Right lobe of liver (tissue), 6 donors: Measurements from ENCODE around the gene SERINC1. TPM values are rescaled to one million over a fixed set of nuclear protein-coding genes. Genes with fewer than 3 reads are reported as not detected.

Experiments
- ATAC-seq, 4 donors: fragments of 200-7000 bp; cut with Tn5 transposase; one replicate each; pipeline ENCODE4 v1.9.1; 2020; ENCODE audit warnings: mild to moderate bottlenecking in 4 of 4, moderate library complexity in 4 of 4
- DNase-seq, 3 donors: peaks; one replicate each; pipeline ENCODE4 v3.0.0-alpha.2; 2020
- H3K27ac ChIP-seq, 3 donors: fragments of 200-600 bp; one replicate each; pipeline ENCODE4 v1.8.0; 2022
- H3K27me3 ChIP-seq, 2 donors: fragments of 200-600 bp; one replicate each; pipeline ENCODE4 v1.8.0; 2022
- H3K36me3 ChIP-seq, 4 donors: fragments of 200-600 bp; sonication (generic) in 1 of 4; one replicate each; pipeline versions ENCODE4 v1.5.1 to v1.8.0; 2017 to 2022; ENCODE audit warnings: control low read depth in 1 of 4
- H3K4me1 ChIP-seq, 4 donors: fragments of 200-600 bp; sonication (generic) in 1 of 4; one replicate each; pipeline versions ENCODE4 v1.5.1 to v1.8.0; 2017 to 2022; ENCODE audit warnings: control low read depth in 1 of 4
- H3K4me3 ChIP-seq, 3 donors: fragments of 200-600 bp; one replicate each; pipeline ENCODE4 v1.8.0; 2022
- H3K9me3 ChIP-seq, 4 donors: fragments of 200-600 bp; sonication (generic) in 1 of 4; one replicate each; pipeline versions ENCODE4 v1.5.1 to v1.8.0; 2017 to 2022; ENCODE audit warnings: control low read depth in 1 of 4
- CTCF ChIP-seq, 4 donors: fragments of 200-600 bp in 3 of 4; fragments of 450-650 bp in 1 of 4; IDR thresholded peaks; one replicate each; pipeline versions ENCODE4 v1.5.1 to v1.8.0; 2016 to 2022; ENCODE audit warnings: antibody characterized with exemption in 4 of 4, mild to moderate bottlenecking in 2 of 4
- POLR2A ChIP-seq: fragments of 450-650 bp; IDR thresholded peaks from one replicate; pipeline ENCODE4 v1.6.1; 2017; ENCODE audit warnings: antibody characterized with exemption, mild to moderate bottlenecking
- WGBS: methylation state at CpG from one replicate; pipeline ENCODE4 v1.1.6; 2018; ENCODE audit warnings: low coverage, low lambda C conversion rate; ENCODE audit not compliant: insufficient coverage; ENCODE audit errors: missing lambda C conversion rate; 5-methylcytosine and 5-hydroxymethylcytosine counted together
- intact Hi-C, 2 donors: fragments of 100-400 bp; cut with DNase I; formaldehyde crosslinking; loops; one replicate each; pipeline versions ENCODE4 v1.11.2 to v1.14.1; 2022
- total RNA-seq, 6 experiments: library from RNA; depleted of rRNA in 2 of 6; stranded (reverse); fragments of >200 nt in 2 of 6; fragmentation: NEBNext Ultra II Directional in 3 of 6; extraction: Animal tissue kit (Norgen Biotek cat#: 25700) in 3 of 6; gene quantifications; one replicate each; pipeline versions ENCODE4 v1.1.0 to v1.2.4, GENCODE V29; 2016 to 2023
- donor health status: DM: no; HTN: yes; CAD: no.
- donor health status: DM: no; HTN: no; CAD: no.
- donor health status: DM: no; HTN: no; CAD: no.
- donor health status: DM: no; HTN: yes; CAD: no.
- donor health status: DM: no; HTN: yes; CAD: no.

SERINC1 gene
- total RNA-seq, 6 experiments from 2014 or later: 83.6 to 114 (median 102) TPM

DNA sequence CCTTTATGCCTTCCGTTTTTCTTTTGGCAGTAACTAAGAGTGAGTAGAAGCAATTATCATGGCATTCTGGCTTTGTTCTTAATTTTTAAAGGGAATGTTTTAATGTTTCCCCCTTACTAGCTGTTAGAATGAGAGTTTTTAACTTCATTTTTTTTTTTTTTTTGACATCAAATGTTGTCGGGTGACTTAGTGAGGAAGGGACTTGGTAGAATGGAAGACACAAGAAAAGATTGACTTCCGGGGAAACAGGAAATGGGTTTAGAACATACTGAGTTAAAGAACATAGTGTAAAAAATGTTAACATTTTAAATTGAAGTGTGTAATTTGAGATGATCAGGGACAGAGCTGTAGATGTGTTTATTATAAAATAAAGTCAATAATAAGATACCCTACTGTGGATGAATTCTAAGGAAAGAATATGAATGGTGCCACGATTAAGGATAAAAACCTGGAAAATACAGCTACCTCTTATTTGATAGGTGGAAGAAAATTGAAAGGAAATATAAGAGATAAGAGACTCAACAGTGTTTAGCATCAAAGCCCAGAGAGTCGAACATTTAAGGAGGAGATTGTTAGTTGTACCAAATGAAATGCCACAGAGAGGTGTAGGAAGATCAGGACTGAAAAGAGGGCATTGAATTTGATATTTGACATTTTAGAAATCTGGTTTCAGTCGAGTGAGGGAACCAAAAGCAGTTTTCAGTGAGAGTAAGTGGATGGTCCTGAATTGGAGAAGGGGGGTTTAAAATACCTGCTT is 62.7 kb downstream of the SERINC1 start:
- H3K36me3 ChIP-seq: no peaks in the 10 kb centered on the region
- ATAC-seq (no peak), DNase-seq (no peak)
- no peaks in the 10 kb centered on the region for H3K4me1 ChIP-seq
- H3K27me3 ChIP-seq: no peaks in the 10 kb centered on the region
- intact Hi-C loops: no loop called here
- no peak overlapping the region for H3K4me3 ChIP-seq
- H3K27ac ChIP-seq: no peak overlapping the region
- H3K9me3 ChIP-seq: no peaks in the 10 kb centered on the region
- WGBS: 60% methylated on average over 6 of the region's 6 CpGs
- TF ChIP-seq CTCF (IDR thresholded peaks at IDR 0.05) (no peak), POLR2A (no peak)

GRCh38 chr6:122408240-122408639 is 63.4 kb downstream of the SERINC1 start:
- Histone ChIP-seq H3K36me3 (no peaks in the 10 kb centered on the region), H3K4me3 (no peak overlapping the region), H3K27ac (no peak overlapping the region), H3K4me1 (no peaks in the 10 kb centered on the region), H3K27me3 (no peaks in the 10 kb centered on the region), H3K9me3 (no peaks in the 10 kb centered on the region)
- ATAC-seq (no peak), DNase-seq (no peak)
- intact Hi-C loops: no loop called here
- 85% methylated on average over 1 of the region's 1 CpG for WGBS
- no peak for TF ChIP-seq POLR2A
- TF ChIP-seq CTCF (IDR thresholded peaks at IDR 0.05): no peak

DNA sequence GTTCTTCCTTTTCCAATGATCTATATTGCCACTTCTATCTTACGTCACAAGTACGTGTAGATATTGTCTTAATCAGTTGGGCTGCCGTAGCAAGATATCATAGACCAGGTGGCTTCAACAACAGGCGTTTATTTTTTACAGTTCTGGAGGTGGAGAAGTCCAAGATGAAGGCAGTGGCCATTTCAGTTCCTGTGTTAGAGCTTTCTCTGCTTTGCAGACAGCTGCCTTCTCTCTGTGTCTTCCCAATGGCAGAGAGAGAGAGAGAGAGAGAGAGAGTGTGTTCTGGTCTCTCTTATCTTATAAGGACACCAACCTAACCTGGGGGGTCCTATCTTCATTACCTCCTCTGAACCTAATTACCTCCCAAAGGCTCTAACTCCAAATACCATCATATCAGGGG is 63.9 kb downstream of the SERINC1 start:
- TF ChIP-seq POLR2A: no peak
- TF ChIP-seq CTCF (IDR thresholded peaks at IDR 0.05): no peak
- intact Hi-C loops: no loop called here
- 54% methylated on average over 4 of the region's 4 CpGs for WGBS
- ATAC-seq (no peak), DNase-seq (no peak)
- Histone ChIP-seq H3K9me3 (no peaks in the 10 kb centered on the region), H3K4me3 (no peak overlapping the region), H3K36me3 (no peaks in the 10 kb centered on the region), H3K27ac (no peak overlapping the region), H3K27me3 (no peaks in the 10 kb centered on the region), H3K4me1 (no peaks in the 10 kb centered on the region)

GRCh38 chr6:122406187-122406586 is 65.4 kb downstream of the SERINC1 start:
- Histone ChIP-seq H3K36me3 (no peaks in the 10 kb centered on the region), H3K27me3 (no peaks in the 10 kb centered on the region), H3K4me3 (no peak overlapping the region), H3K9me3 (no peaks in the 10 kb centered on the region), H3K27ac (no peak overlapping the region), H3K4me1 (peaks cover 0 to 2% (median 0%) of the 10 kb centered on the region in 4 donors)
- intact Hi-C loops: no loop called here
- DNase-seq (no peak), ATAC-seq (no peak)
- TF ChIP-seq CTCF (IDR thresholded peaks at IDR 0.05) (no peak), POLR2A (no peak)
- WGBS: 90% methylated on average over 1 of the region's 1 CpG
